ENCODE data around the gene DYRK4. TPM values are rescaled to one million over a fixed set of nuclear protein-coding genes. Genes with fewer than 3 reads are reported as not detected.

Gene DYRK4
- total RNA-seq, 6 experiments from 2014 or later = 8.9 to 16.7 (median 10.6) TPM

DNA sequence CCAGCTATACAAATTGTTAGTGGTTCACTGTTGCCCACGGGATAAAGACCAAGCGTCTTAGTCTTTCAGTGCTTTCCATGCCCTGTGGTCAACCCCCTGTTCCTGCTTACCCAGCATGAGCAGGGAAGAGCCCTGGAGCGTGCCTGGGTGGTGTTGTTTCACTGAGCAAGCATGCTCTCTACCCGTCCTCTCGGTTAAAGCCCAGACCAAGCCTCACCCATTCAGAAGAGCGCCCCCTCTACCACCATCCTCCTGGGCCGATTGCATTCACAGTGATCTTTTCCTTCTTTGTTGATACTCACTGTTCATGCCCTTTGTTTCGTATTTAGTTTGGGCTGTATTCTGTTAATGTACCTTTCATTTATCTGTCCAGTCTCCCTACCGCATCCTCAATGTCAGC lies 25.1 kb downstream of the DYRK4 start:
- TF ChIP-seq POLR2A (IDR thresholded peaks at IDR 0.05) = no peak

DNA sequence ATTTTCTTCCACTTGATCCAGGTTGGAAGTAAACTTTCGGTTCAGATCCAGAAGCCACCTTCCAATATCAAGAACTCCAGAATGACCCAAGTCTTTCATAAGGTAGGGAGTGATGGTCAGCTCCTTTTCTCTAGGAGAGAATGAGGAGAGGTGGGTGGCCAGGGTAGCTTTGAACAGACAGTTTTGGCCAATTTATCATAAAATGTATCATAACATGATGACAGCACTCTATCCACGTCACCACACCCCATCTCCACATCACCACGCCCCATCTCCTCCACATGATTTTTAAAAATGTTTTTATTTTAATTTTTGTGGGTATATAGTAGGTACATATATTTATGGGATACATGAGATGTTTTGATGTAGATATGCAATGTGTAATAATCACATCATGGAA lies 26.9 kb downstream of the DYRK4 start:
- H3K27me3 ChIP-seq = no peaks in the 10 kb centered on the region
- ATAC-seq = no peak
- no peak for TF ChIP-seq POLR2A (IDR thresholded peaks at IDR 0.05)
- TF ChIP-seq, protein P1, sequence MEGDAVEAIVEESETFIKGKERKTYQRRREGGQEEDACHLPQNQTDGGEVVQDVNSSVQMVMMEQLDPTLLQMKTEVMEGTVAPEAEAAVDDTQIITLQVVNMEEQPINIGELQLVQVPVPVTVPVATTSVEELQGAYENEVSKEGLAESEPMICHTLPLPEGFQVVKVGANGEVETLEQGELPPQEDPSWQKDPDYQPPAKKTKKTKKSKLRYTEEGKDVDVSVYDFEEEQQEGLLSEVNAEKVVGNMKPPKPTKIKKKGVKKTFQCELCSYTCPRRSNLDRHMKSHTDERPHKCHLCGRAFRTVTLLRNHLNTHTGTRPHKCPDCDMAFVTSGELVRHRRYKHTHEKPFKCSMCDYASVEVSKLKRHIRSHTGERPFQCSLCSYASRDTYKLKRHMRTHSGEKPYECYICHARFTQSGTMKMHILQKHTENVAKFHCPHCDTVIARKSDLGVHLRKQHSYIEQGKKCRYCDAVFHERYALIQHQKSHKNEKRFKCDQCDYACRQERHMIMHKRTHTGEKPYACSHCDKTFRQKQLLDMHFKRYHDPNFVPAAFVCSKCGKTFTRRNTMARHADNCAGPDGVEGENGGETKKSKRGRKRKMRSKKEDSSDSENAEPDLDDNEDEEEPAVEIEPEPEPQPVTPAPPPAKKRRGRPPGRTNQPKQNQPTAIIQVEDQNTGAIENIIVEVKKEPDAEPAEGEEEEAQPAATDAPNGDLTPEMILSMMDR (IDR thresholded peaks at IDR 0.05) = no peak

More for the DNA sequence above, 25.1 kb downstream of the DYRK4 start:
- Histone ChIP-seq H3K4me1 (no peaks in the 10 kb centered on the region), H3K36me3 (no peaks in the 10 kb centered on the region), H3K4me3 (no peak overlapping the region), H3K27ac (no peak overlapping the region), H3K9me3 (no peaks in the 10 kb centered on the region), H3K27me3 (no peaks in the 10 kb centered on the region)
- 53% methylated on average over 8 of the region's 9 CpGs for WGBS (ENCODE audit: insufficient coverage, low coverage, low lambda C conversion rate, missing lambda C conversion rate)
- no peak for DNase-seq
- intact Hi-C loops (cut with DNase I) = loop anchor here in 1 of 2 donors (10.0 kb wide), 1 partner anchor 168 kb away; no protein-coding TSS in a partner anchor
- no peak for ATAC-seq

DNA sequence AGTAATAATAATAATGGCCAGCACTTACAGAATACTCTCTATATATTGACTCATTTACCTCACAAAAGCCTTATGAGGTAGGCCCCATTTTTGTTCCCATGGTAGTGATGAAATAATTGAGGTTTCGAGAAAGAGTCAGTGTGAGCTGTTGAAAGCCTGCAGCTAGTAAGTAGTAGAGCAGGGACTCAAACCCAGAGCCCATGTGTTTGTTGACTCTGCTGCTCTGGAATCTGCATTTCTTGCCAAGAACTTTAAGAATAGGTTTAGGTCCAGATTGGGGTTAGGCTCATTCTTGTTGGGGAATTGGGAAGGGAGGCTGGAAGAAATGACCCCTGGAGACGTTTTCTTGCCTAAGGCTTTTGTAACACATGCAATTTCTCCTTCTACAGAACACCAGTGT lies 27.9 kb downstream of the DYRK4 start:
- ATAC-seq (no peak), DNase-seq (no peak)
- TF ChIP-seq, protein P1 (IDR thresholded peaks at IDR 0.05) = no peak
- no peak for TF ChIP-seq POLR2A (IDR thresholded peaks at IDR 0.05)
- Histone ChIP-seq H3K4me1 (no peaks in the 10 kb centered on the region), H3K4me3 (no peak overlapping the region), H3K27ac (no peak overlapping the region), H3K9me3 (no peaks in the 10 kb centered on the region), H3K36me3 (no peaks in the 10 kb centered on the region), H3K27me3 (no peaks in the 10 kb centered on the region)
- WGBS (ENCODE audit: insufficient coverage, low coverage, low lambda C conversion rate, missing lambda C conversion rate) = 75% methylated on average over 2 of the region's 2 CpGs
- intact Hi-C loops (cut with DNase I) = loop anchor here (10.0 kb wide), 2 partner anchors 165 to 175 kb away; no protein-coding TSS in a partner anchor

More for the DNA sequence above, 26.9 kb downstream of the DYRK4 start:
- Histone ChIP-seq H3K36me3 (no peaks in the 10 kb centered on the region), H3K4me3 (no peak overlapping the region), H3K27ac (no peak overlapping the region), H3K9me3 (no peaks in the 10 kb centered on the region), H3K4me1 (no peaks in the 10 kb centered on the region)
- 89% methylated on average over 3 of the region's 3 CpGs for WGBS (ENCODE audit: insufficient coverage, low coverage, low lambda C conversion rate, missing lambda C conversion rate)
- intact Hi-C loops (cut with DNase I) = loop anchor here in 1 of 2 donors (10.0 kb wide), 1 partner anchor 166 kb away; no protein-coding TSS in a partner anchor
- no peak for DNase-seq

DNA sequence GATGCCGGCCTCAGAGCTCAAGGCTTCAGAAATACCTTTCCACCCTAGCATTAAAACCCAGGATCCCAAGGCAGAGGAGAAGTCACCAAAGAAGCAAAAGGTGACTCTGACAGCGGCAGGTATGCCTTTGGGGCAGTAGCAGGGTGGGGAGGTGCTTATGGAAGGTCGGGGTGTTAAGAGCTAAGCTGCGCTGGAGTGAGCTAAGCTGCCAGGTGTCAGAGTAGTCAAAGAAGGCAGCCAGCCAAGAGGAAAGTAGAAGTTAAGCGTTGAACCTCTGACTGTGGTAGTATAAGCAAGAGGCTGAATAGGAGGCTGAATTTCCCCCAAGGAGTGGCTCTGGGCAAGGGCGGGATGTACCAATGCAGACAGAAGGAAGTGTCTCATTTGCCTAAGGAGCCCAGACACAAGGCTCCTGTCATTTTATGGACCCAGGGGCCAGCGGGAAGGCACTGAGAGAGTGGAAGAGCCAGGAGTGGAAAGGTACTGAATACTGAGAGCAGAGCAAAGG lies 29.2 kb downstream of the DYRK4 start:
- no peaks in the 10 kb centered on the region for H3K4me1 ChIP-seq
- ATAC-seq (no peak), DNase-seq (no peak)
- no peak overlapping the region for H3K27ac ChIP-seq
- no peaks in the 10 kb centered on the region for H3K36me3 ChIP-seq
- intact Hi-C loops (cut with DNase I) = loop anchor here in 1 of 2 donors (10.0 kb wide), 1 partner anchor 174 kb away; no protein-coding TSS in a partner anchor
- 71% methylated on average over 6 of the region's 7 CpGs for WGBS (ENCODE audit: insufficient coverage, low coverage, low lambda C conversion rate, missing lambda C conversion rate)
- H3K9me3 ChIP-seq = no peaks in the 10 kb centered on the region
- H3K4me3 ChIP-seq = no peak overlapping the region
- TF ChIP-seq POLR2A (IDR thresholded peaks at IDR 0.05) = no peak
- TF ChIP-seq, protein P1 (IDR thresholded peaks at IDR 0.05) = no peak
- no peaks in the 10 kb centered on the region for H3K27me3 ChIP-seq

DNA sequence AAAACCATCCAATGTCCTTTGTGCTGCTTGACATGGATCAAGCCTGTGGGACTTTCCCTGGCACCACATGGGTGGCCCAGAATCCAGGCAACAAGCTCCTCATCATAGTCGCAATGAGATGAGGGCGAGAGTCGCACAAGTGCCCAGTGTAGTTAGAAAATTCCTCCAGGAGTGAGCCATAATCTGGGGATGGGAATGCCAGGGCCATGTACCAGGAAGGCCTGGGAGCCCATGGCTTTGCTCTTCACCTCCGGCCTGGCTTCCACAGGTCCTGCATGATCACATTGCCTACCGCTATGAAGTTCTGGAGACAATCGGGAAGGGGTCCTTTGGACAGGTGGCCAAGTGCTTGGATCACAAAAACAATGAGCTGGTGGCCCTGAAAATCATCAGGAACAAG lies 33.9 kb downstream of the DYRK4 start:
- H3K27me3 ChIP-seq = no peaks in the 10 kb centered on the region
- H3K27ac ChIP-seq = no peak overlapping the region
- WGBS (ENCODE audit: insufficient coverage, low coverage, low lambda C conversion rate, missing lambda C conversion rate) = 84% methylated on average over 6 of the region's 6 CpGs
- H3K36me3 ChIP-seq = no peaks in the 10 kb centered on the region
- no peak for ATAC-seq
- H3K4me1 ChIP-seq = no peaks in the 10 kb centered on the region
- no peaks in the 10 kb centered on the region for H3K9me3 ChIP-seq
- intact Hi-C loops (cut with DNase I) = loop anchor here in 1 of 2 donors (10.0 kb wide), 1 partner anchor 169 kb away; no protein-coding TSS in a partner anchor
- TF ChIP-seq POLR2A (IDR thresholded peaks at IDR 0.05) = no peak
- TF ChIP-seq, protein P1 (IDR thresholded peaks at IDR 0.05) = no peak
- no peak for DNase-seq
- no peak overlapping the region for H3K4me3 ChIP-seq
